ENCODE results near the gene CPM. TPM values are rescaled to one million over a fixed set of nuclear protein-coding genes. Genes with fewer than 3 reads are reported as not detected.

The CPM gene
- polyA plus RNA-seq, 1 donor (not counting 4 experiments of a cell fraction or from before 2014, with no cell fraction given), result 2.5 TPM

DNA sequence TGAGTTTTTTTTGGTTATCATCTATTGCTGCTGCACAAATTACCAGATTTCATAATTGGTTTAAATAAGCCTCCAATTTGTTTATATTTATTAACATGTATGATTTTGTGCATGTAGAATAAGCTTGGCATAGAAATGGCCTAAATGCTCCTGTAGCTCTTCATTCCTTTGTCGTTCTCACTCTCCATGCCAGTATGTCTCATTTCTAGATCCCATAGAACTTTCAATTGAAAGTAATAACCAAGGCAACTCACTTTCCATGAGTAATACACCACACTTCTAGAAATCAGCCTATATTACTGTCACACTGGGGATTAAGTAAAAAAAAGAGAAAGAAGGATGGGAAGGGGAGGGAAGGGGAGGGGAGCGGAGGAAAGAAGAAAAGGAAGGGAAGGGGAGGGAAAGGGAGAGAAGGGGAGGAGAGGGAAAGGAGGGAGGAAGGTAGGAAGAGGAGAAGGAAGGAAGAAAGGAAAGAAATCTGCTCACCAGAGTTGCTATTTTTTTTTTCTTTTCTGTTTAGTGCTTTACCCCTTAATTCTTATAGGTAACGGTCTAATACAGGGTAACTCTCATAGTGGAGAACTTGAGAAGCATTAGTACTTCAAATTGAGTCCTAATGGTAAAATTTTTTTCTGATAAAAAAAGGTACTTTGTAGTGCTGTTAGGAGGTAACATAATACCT is 79.4 kb downstream of the CPM start:
- dilution Hi-C loops (cut with MboI; ENCODE audit: extremely low pct_ligation_motif_present, low sequenced_read_pairs), result no loop called here
- TF ChIP-seq, protein P1, sequence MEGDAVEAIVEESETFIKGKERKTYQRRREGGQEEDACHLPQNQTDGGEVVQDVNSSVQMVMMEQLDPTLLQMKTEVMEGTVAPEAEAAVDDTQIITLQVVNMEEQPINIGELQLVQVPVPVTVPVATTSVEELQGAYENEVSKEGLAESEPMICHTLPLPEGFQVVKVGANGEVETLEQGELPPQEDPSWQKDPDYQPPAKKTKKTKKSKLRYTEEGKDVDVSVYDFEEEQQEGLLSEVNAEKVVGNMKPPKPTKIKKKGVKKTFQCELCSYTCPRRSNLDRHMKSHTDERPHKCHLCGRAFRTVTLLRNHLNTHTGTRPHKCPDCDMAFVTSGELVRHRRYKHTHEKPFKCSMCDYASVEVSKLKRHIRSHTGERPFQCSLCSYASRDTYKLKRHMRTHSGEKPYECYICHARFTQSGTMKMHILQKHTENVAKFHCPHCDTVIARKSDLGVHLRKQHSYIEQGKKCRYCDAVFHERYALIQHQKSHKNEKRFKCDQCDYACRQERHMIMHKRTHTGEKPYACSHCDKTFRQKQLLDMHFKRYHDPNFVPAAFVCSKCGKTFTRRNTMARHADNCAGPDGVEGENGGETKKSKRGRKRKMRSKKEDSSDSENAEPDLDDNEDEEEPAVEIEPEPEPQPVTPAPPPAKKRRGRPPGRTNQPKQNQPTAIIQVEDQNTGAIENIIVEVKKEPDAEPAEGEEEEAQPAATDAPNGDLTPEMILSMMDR (optimal IDR thresholded peaks at IDR 0.05 in 1 of 3, IDR thresholded peaks at IDR 0.05 in 1 of 3, conservative IDR thresholded peaks at IDR 0.05 in 1 of 3; ENCODE audit: extremely low read depth in 1 of 3, insufficient read depth in 2 of 3, low read length in 3 of 3), result no peak
- TF ChIP-seq EZH2 (IDR thresholded peaks at IDR 0.05; ENCODE audit: low read length), result no peak
- Histone ChIP-seq H3K27me3 (ENCODE audit: control insufficient read depth, extremely low read depth, insufficient read depth, low read length) (no peaks in the 10 kb centered on the region), H3K27ac (ENCODE audit: control insufficient read depth, insufficient read depth, low read length) (no peak overlapping the region), H3K9me1 (ENCODE audit: control insufficient read depth, extremely low read depth, insufficient read depth, low read length) (no peaks in the 10 kb centered on the region), H3K36me3 (ENCODE audit: control insufficient read depth in 2 of 2, extremely low read depth in 1 of 2, insufficient read depth in 2 of 2, low read length in 2 of 2) (no peaks in the 10 kb centered on the region), H3K4me2 (ENCODE audit: control insufficient read depth, extremely low read depth, insufficient read depth, low read depth, low read length) (no peak overlapping the region), H3K4me3 (ENCODE audit: control insufficient read depth in 2 of 3, extremely low read depth in 1 of 3, insufficient read depth in 2 of 3, low read depth in 1 of 3, low read length in 3 of 3) (no peak overlapping the region), H3K4me1 (ENCODE audit: control insufficient read depth, extremely low read depth, insufficient read depth, low read length) (no peaks in the 10 kb centered on the region), H3K79me2 (ENCODE audit: control insufficient read depth, insufficient read depth, low read length) (no peaks in the 10 kb centered on the region), H4K20me1 (ENCODE audit: control insufficient read depth, extremely low read depth, insufficient read depth, low read length) (no peaks in the 10 kb centered on the region), H3K9ac (ENCODE audit: control insufficient read depth, extremely low read depth, insufficient read depth, low read length) (no peak overlapping the region), H2AFZ (ENCODE audit: control insufficient read depth, low read length) (no peak overlapping the region), H3K9me3 (ENCODE audit: control insufficient read depth, low read depth, low read length) (no peaks in the 10 kb centered on the region)
- no peak for DNase-seq (ENCODE audit: low read depth, low spot score)
- no peak for FAIRE-seq

- H3K4me1 ChIP-seq (ENCODE audit: control insufficient read depth, extremely low read depth, insufficient read depth, low read length), result no peaks in the 10 kb centered on the region
- DNase-seq (ENCODE audit: low read depth, low spot score), result no peak
- no peak overlapping the region for H3K4me3 ChIP-seq (ENCODE audit: control insufficient read depth in 2 of 3, extremely low read depth in 1 of 3, insufficient read depth in 2 of 3, low read depth in 1 of 3, low read length in 3 of 3)
- H3K27ac ChIP-seq (ENCODE audit: control insufficient read depth, insufficient read depth, low read length), result no peak overlapping the region
- no peak overlapping the region for H3K4me2 ChIP-seq (ENCODE audit: control insufficient read depth, extremely low read depth, insufficient read depth, low read depth, low read length)
- H3K27me3 ChIP-seq (ENCODE audit: control insufficient read depth, extremely low read depth, insufficient read depth, low read length), result no peaks in the 10 kb centered on the region
- TF ChIP-seq, protein P1 (optimal IDR thresholded peaks at IDR 0.05 in 1 of 3, IDR thresholded peaks at IDR 0.05 in 1 of 3, conservative IDR thresholded peaks at IDR 0.05 in 1 of 3; ENCODE audit: extremely low read depth in 1 of 3, insufficient read depth in 2 of 3, low read length in 3 of 3), result no peak
- TF ChIP-seq EZH2 (IDR thresholded peaks at IDR 0.05; ENCODE audit: low read length), result no peak
- H3K9ac ChIP-seq (ENCODE audit: control insufficient read depth, extremely low read depth, insufficient read depth, low read length), result no peak overlapping the region
- no peaks in the 10 kb centered on the region for H3K36me3 ChIP-seq (ENCODE audit: control insufficient read depth in 2 of 2, extremely low read depth in 1 of 2, insufficient read depth in 2 of 2, low read length in 2 of 2)
- H3K9me3 ChIP-seq (ENCODE audit: control insufficient read depth, low read depth, low read length), result no peaks in the 10 kb centered on the region
- no peaks in the 10 kb centered on the region for H3K9me1 ChIP-seq (ENCODE audit: control insufficient read depth, extremely low read depth, insufficient read depth, low read length)
- H3K79me2 ChIP-seq (ENCODE audit: control insufficient read depth, insufficient read depth, low read length), result no peaks in the 10 kb centered on the region
- dilution Hi-C loops (cut with MboI; ENCODE audit: extremely low pct_ligation_motif_present, low sequenced_read_pairs), result no loop called here
- no peak for FAIRE-seq
- no peak overlapping the region for H2AFZ ChIP-seq (ENCODE audit: control insufficient read depth, low read length)
- no peaks in the 10 kb centered on the region for H4K20me1 ChIP-seq (ENCODE audit: control insufficient read depth, extremely low read depth, insufficient read depth, low read length)
Observed at GRCh38 chr12:68851592-68852306, 81.2 kb downstream of the CPM start.

Measured in keratinocyte (primary cell).